ENCODE results near the gene PARD3B. TPM values are rescaled to one million over a fixed set of nuclear protein-coding genes. Genes with fewer than 3 reads are reported as not detected.

The PARD3B gene
- total RNA-seq, 1 experiment from 2014 or later = 3.6 TPM

- in situ Hi-C loops (cut with HindIII; ENCODE audit: low pct_unique_long_range_greater_than_20kb, low sequenced_read_pairs) = no loop called here
- no peak for DNase-seq (ENCODE audit: low read depth, low spot score)
Measured at GRCh38 chr2:204863336-204863735, 318.1 kb downstream of the PARD3B start.

GRCh38 chr2:204869132-204869823, 324.0 kb downstream of the PARD3B start:
- Histone ChIP-seq H3K27ac (ENCODE audit: low read length) (no peak overlapping the region), H3K4me3 (ENCODE audit: low read depth in 2 of 2, low read length in 2 of 2) (no peak overlapping the region), H3K36me3 (ENCODE audit: control insufficient read depth, insufficient read depth, low read length) (no peaks in the 10 kb centered on the region), H3K9me3 (ENCODE audit: control insufficient read depth, insufficient read depth, low read depth, low read length) (no peaks in the 10 kb centered on the region), H3K27me3 (ENCODE audit: control insufficient read depth, insufficient read depth, low read length) (no peaks in the 10 kb centered on the region), H3K4me1 (ENCODE audit: control insufficient read depth, insufficient read depth, low read length) (no peaks in the 10 kb centered on the region; the same call in 1 of the 2 replicates)
- no peak for ATAC-seq
- in situ Hi-C loops (cut with HindIII; ENCODE audit: low pct_unique_long_range_greater_than_20kb, low sequenced_read_pairs) = no loop called here
- ChIA-PET CTCF (no interaction called here), POLR2A (no interaction called here)
- TF ChIP-seq TCF7L2 (IDR thresholded peaks at IDR 0.05; ENCODE audit: low read depth, low read length) = no peak
- TF ChIP-seq REST (IDR thresholded peaks at IDR 0.05; ENCODE audit: insufficient read depth in 1 of 2, low read depth in 2 of 2, low read length in 1 of 2) = no peak
- no peak for TF ChIP-seq POLR2AphosphoS5 (IDR thresholded peaks at IDR 0.05; ENCODE audit: low read depth, low read length)
- no peak for TF ChIP-seq SIN3A (IDR thresholded peaks at IDR 0.05; ENCODE audit: borderline replicate concordance, insufficient read depth, low read depth, low read length)
- TF ChIP-seq CTCF (IDR thresholded peaks at IDR 0.05) = no peak
- intact Hi-C loops (cut with micrococcal nuclease; ENCODE audit: unreplicated experiment) = no loop called here
- no TSS peak for BruUV-seq (replicated peaks)
- DNase-seq (ENCODE audit: low read depth, low spot score) = no peak

More at GRCh38 chr2:204863336-204863735, 318.1 kb downstream of the PARD3B start:
- no peaks in the 10 kb centered on the region for H3K9me3 ChIP-seq (ENCODE audit: control insufficient read depth, insufficient read depth, low read depth, low read length)
- no TSS peak for BruUV-seq (replicated peaks)
- CTCF ChIA-PET = no interaction called here
- H3K27me3 ChIP-seq (ENCODE audit: control insufficient read depth, insufficient read depth, low read length) = no peaks in the 10 kb centered on the region
- H3K27ac ChIP-seq (ENCODE audit: low read length) = no peak overlapping the region
- TF ChIP-seq POLR2AphosphoS5 (IDR thresholded peaks at IDR 0.05; ENCODE audit: low read depth, low read length) (no peak), SIN3A (IDR thresholded peaks at IDR 0.05; ENCODE audit: borderline replicate concordance, insufficient read depth, low read depth, low read length) (no peak)
- no peaks in the 10 kb centered on the region for H3K4me1 ChIP-seq (ENCODE audit: control insufficient read depth, insufficient read depth, low read length)
- no peaks in the 10 kb centered on the region for H3K36me3 ChIP-seq (ENCODE audit: control insufficient read depth, insufficient read depth, low read length)
- intact Hi-C loops (cut with micrococcal nuclease; ENCODE audit: unreplicated experiment) = no loop called here
- no peak for ATAC-seq
- no peak overlapping the region for H3K4me3 ChIP-seq (ENCODE audit: low read depth in 2 of 2, low read length in 2 of 2)
- POLR2A ChIA-PET = no interaction called here

GRCh38 chr2:204870053-204870452, 324.8 kb downstream of the PARD3B start:
- Histone ChIP-seq H3K27me3 (ENCODE audit: control insufficient read depth, insufficient read depth, low read length) (no peaks in the 10 kb centered on the region), H3K9me3 (ENCODE audit: control insufficient read depth, insufficient read depth, low read depth, low read length) (no peaks in the 10 kb centered on the region), H3K4me3 (ENCODE audit: low read depth in 2 of 2, low read length in 2 of 2) (no peak overlapping the region), H3K27ac (ENCODE audit: low read length) (no peak overlapping the region), H3K36me3 (ENCODE audit: control insufficient read depth, insufficient read depth, low read length) (no peaks in the 10 kb centered on the region), H3K4me1 (ENCODE audit: control insufficient read depth, insufficient read depth, low read length) (no peaks in the 10 kb centered on the region; the same call in 1 of the 2 replicates)
- no peak for DNase-seq (ENCODE audit: low read depth, low spot score)
- POLR2A ChIA-PET = no interaction called here
- no peak for ATAC-seq
- in situ Hi-C loops (cut with HindIII; ENCODE audit: low pct_unique_long_range_greater_than_20kb, low sequenced_read_pairs) = no loop called here
- no peak for TF ChIP-seq TCF7L2 (IDR thresholded peaks at IDR 0.05; ENCODE audit: low read depth, low read length)
- TF ChIP-seq CTCF (IDR thresholded peaks at IDR 0.05) = no peak
- TF ChIP-seq SIN3A (IDR thresholded peaks at IDR 0.05; ENCODE audit: borderline replicate concordance, insufficient read depth, low read depth, low read length) = no peak
- TF ChIP-seq REST (IDR thresholded peaks at IDR 0.05; ENCODE audit: insufficient read depth in 1 of 2, low read depth in 2 of 2, low read length in 1 of 2) = no peak
- TF ChIP-seq POLR2AphosphoS5 (IDR thresholded peaks at IDR 0.05; ENCODE audit: low read depth, low read length) = no peak
- CTCF ChIA-PET = no interaction called here
- no TSS peak for BruUV-seq (replicated peaks)
- intact Hi-C loops (cut with micrococcal nuclease; ENCODE audit: unreplicated experiment) = loop anchor here (5.0 kb wide), 1 partner anchor 807 kb away; no protein-coding TSS in a partner anchor

All from Panc1 (cell line).